K562 (cell line): ENCODE measurements around the gene PAFAH1B2. TPM values are rescaled to one million over a fixed set of nuclear protein-coding genes. Genes with fewer than 3 reads are reported as not detected.
A peak's percentile ranks its signal among the peaks of the same experiment; 100 is the strongest.

Experiments used
- ARNT ChIP-seq, 2 experiments: fragments of 450-650 bp; IDR thresholded peaks; 2 replicates each; pipeline ENCODE4 v1.6.1; 2016; ENCODE audit warnings: mild to moderate bottlenecking in 1 of 2
- CEBPZ ChIP-seq: fragments of 150-350 bp; IDR thresholded peaks from 2 replicates; pipeline ENCODE4 v1.6.1; 2014; ENCODE audit warnings: low read depth, mild to moderate bottlenecking, low read length, borderline replicate concordance
- CHD2 ChIP-seq: IDR thresholded peaks from 2 replicates; pipeline ENCODE4 v1.6.1; 2011; ENCODE audit warnings: low read depth, low read length
- DACH1 ChIP-seq: fragments of 450-650 bp; IDR thresholded peaks from 2 replicates; pipeline ENCODE4 v1.6.1; 2018; ENCODE audit not compliant: partially characterized antibody
- HMGN3 ChIP-seq: IDR thresholded peaks from 2 replicates; pipeline ENCODE4 v1.6.1; 2011; ENCODE audit warnings: borderline replicate concordance, low read depth, mild to moderate bottlenecking, mixed read lengths, low read length; ENCODE audit not compliant: insufficient read length; ENCODE audit errors: extremely low read depth
- KLF13 ChIP-seq: fragments of 450-650 bp; IDR thresholded peaks from 2 replicates; pipeline ENCODE4 v1.6.1; 2016; ENCODE audit warnings: missing genetic modification characterization, low read depth, mild to moderate bottlenecking, missing compliant biosample characterization, moderate library complexity, borderline replicate concordance
- MAZ ChIP-seq, 2 experiments: fragments of 450-650 bp in 1 of 2; sonication (generic) in 1 of 2; formaldehyde crosslinking; IDR thresholded peaks in 1 of 2; conservative IDR thresholded peaks in 1 of 2; 2 replicates each; pipeline versions ENCODE4 v1.4.0 to v1.5.0; 2020; ENCODE audit warnings: mild to moderate bottlenecking in 1 of 2, missing genetic modification reagents in 1 of 2
- MBD1 ChIP-seq: fragments of 250-450 bp; sonication (Bioruptor Pico); IDR thresholded peaks from 2 replicates; pipeline ENCODE4 v1.8.0; 2022; ENCODE audit warnings: inconsistent platforms
- MEF2D ChIP-seq: conservative IDR thresholded peaks from 2 replicates; pipeline ENCODE4 v1.6.1; 2016; ENCODE audit warnings: low read depth, missing genetic modification characterization, missing compliant biosample characterization
- NFYB ChIP-seq: IDR thresholded peaks from 2 replicates; pipeline ENCODE4 v1.6.1; 2011; ENCODE audit warnings: mild to moderate bottlenecking, moderate library complexity; ENCODE audit not compliant: insufficient read length; ENCODE audit errors: extremely low read depth
- PCBP2 ChIP-seq: fragments of 200-400 bp; formaldehyde crosslinking; IDR thresholded peaks from 2 replicates; pipeline ENCODE4 v1.6.1; 2018; ENCODE audit warnings: low read length, low read depth, mild to moderate bottlenecking, moderate library complexity; ENCODE audit not compliant: poor library complexity, severe bottlenecking
- PHF21A ChIP-seq: fragments of 450-650 bp; IDR thresholded peaks from 2 replicates; pipeline ENCODE4 v1.6.1; 2017; ENCODE audit warnings: low read depth, borderline replicate concordance
- SNAPC5 ChIP-seq: fragments of 250-450 bp; sonication (Bioruptor Pico); IDR thresholded peaks from 2 replicates; pipeline ENCODE4 v1.8.0; 2021; ENCODE audit warnings: moderate library complexity, mild to moderate bottlenecking, inconsistent platforms
- SNIP1 ChIP-seq: fragments of 450-650 bp; IDR thresholded peaks from 2 replicates; pipeline ENCODE4 v1.7.1; 2017; ENCODE audit warnings: low read depth, mild to moderate bottlenecking
- SP1 ChIP-seq: sonication (generic); formaldehyde crosslinking; IDR thresholded peaks from 2 replicates; pipeline ENCODE4 v1.8.1; 2022; ENCODE audit warnings: mild to moderate bottlenecking, missing genetic modification reagents
- ZC3H11A ChIP-seq: IDR thresholded peaks from 2 replicates; pipeline ENCODE4 v1.6.1; 2012; ENCODE audit warnings: low read depth, low read length, improper control_type of control experiment
- ZNF124 ChIP-seq: sonication (generic); formaldehyde crosslinking; IDR thresholded peaks from 2 replicates; pipeline ENCODE4 v1.8.1; 2022; ENCODE audit warnings: missing genetic modification reagents
- ZNF175 ChIP-seq: fragments of 200-800 bp; sonication (Bioruptor generic); IDR thresholded peaks from 2 replicates; pipeline ENCODE4 v1.6.1; 2016; ENCODE audit warnings: low read depth, mild to moderate bottlenecking, missing genetic modification characterization, missing compliant biosample characterization
- ZNF263 ChIP-seq: sonication (generic); formaldehyde crosslinking; IDR thresholded peaks from 2 replicates; pipeline ENCODE4 v1.8.0; 2022; ENCODE audit warnings: mild to moderate bottlenecking, missing genetic modification reagents, borderline replicate concordance
- ZNF740 ChIP-seq, 3 experiments: fragments of 200-800 bp in 1 of 3; sonication (Bioruptor generic) in 1 of 3; sonication (generic) in 1 of 3; formaldehyde crosslinking in 1 of 3; IDR thresholded peaks; 2 replicates each; pipeline versions ENCODE4 v1.6.1 to v1.8.0; 2016 to 2022; ENCODE audit warnings: mild to moderate bottlenecking in 2 of 3, missing compliant biosample characterization in 2 of 3, missing genetic modification characterization in 2 of 3, missing genetic modification reagents in 1 of 3
- polyA plus RNA-seq, 8 experiments: library from polyadenylated mRNA; depleted of rRNA in 4 of 8; stranded (reverse) in 5 of 8; unstranded in 3 of 8; fragments of >200 nt; fragmentation: Nextera tagmentation in 2 of 8; fragmentation: Illumina TruSeq in 1 of 8; extraction: Ambion mirVana in 2 of 8; extraction: Trizol in 1 of 8; gene quantifications; 2 replicates each; pipeline versions ENCODE4 v1.2.1 to v1.2.3, GENCODE V29; 2011 to 2014; ENCODE audit warnings: inconsistent platforms in 1 of 8, missing spikeins in 1 of 8
- total RNA-seq, 7 experiments: library from RNA; depleted of rRNA in 6 of 7; stranded (reverse); fragments of >200 nt in 6 of 7; fragmentation: Illumina TruSeq in 2 of 7; extraction: Trizol in 2 of 7; gene quantifications; 2 replicates each; pipeline versions ENCODE4 v1.2.1 to v1.2.3, GENCODE V29; 2011 to 2021; ENCODE audit warnings: low replicate concordance in 1 of 7

Gene PAFAH1B2
- total and polyA plus RNA-seq, 9 of the 15 experiments (the other 6 are each of a cell fraction or from before 2014, with no cell fraction given) = 27.8 to 94.7 (median 64.9) TPM

GRCh38 chr11:117223741-117224689 is 79.9 kb downstream of the PAFAH1B2 start (continued):
- TF ChIP-seq MEF2D (tag) (peak; percentile 45; the same call in 1 of the 2 replicates), SNIP1 (no peak), SP1 (CRISPR knock-in tag) (0 out of 2 replicates have a peak, but pooled peaks have one; percentile 19), KLF13 (tag) (no peak), ZNF124 (CRISPR knock-in tag) (no peak), ZNF740 (CRISPR knock-in tag; IDR thresholded peaks at IDR 0.05) (no peak), ZNF740 (tag; IDR thresholded peaks at IDR 0.05) (no peak), CHD2 (no peak), CEBPZ (no peak), HMGN3 (no peak), DACH1 (peak; percentile 29), PCBP2 (no peak), PHF21A (peak; percentile 74; the same call in 1 of the 2 replicates), ZC3H11A (no peak), SNAPC5 (CRISPR knock-in tag) (no peak), MAZ (CRISPR knock-in tag; conservative IDR thresholded peaks at IDR 0.05 in 1 of 2, IDR thresholded peaks at IDR 0.05 in 1 of 2) (peak; percentile 48 to 65; a peak in 2 of 4 replicates), ARNT (IDR thresholded peaks at IDR 0.05) (peak; percentile 56 to 60; a peak in 1 of 4 replicates), NFYB (no peak), ZNF263 (CRISPR knock-in tag) (no peak), MBD1 (CRISPR knock-in tag) (no peak), ZNF175 (CRISPR knock-in tag) (0 out of 2 replicates have a peak, but pooled peaks have one; percentile 45)
